ENCODE data around the gene SGK1.

The SGK1 gene

DNA sequence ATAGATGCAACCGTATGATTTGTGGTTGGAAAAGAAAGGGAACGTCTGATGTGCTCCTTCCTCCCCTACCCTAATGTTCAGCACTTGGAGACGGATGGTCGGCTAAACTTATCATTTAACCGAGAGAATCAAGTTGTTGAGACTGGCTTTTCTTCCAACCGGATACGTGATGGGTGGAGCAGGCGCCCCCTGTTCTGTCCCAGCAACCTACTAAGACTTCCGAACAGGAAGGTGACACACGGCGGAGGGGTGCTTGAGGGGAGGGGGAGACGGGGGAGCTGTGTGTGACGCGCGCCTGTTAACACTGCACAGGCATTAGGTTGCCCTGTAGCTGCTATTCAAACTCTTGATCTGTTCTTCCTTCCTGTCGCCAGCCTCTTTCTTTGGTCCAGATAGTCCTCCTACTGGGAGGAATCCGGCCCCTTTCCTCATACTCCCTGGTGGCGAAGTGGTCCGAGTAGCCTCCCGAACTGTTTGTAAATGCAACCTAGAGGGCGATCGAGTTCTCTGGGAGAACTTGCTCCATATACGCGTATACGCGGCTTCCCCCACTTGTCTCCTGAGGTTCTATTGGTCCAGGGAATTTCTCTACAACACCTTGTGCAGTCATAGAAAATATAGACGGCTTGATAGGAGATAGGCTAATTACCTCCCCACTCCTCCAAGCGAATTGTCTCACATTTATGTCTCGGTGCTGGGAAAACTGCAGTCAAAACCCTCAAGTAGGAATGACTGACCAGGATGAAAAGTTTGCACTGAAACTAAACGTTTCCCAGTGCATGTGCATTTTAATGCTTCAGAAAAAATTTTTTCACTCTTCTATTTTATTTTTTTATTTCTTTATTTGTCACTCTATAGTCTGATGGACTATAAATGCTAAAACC lies 139.5 kb downstream of the SGK1 start (continued):
- TF ChIP-seq, protein P1, sequence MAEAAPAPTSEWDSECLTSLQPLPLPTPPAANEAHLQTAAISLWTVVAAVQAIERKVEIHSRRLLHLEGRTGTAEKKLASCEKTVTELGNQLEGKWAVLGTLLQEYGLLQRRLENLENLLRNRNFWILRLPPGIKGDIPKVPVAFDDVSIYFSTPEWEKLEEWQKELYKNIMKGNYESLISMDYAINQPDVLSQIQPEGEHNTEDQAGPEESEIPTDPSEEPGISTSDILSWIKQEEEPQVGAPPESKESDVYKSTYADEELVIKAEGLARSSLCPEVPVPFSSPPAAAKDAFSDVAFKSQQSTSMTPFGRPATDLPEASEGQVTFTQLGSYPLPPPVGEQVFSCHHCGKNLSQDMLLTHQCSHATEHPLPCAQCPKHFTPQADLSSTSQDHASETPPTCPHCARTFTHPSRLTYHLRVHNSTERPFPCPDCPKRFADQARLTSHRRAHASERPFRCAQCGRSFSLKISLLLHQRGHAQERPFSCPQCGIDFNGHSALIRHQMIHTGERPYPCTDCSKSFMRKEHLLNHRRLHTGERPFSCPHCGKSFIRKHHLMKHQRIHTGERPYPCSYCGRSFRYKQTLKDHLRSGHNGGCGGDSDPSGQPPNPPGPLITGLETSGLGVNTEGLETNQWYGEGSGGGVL (tag by site-specific recombination; IDR thresholded peaks at IDR 0.05), result no peak
- peak; percentile 67; the same call in 1 of the 2 replicates for TF ChIP-seq ZNF660 (tag by site-specific recombination; IDR thresholded peaks at IDR 0.05)
- peak; percentile 51; the same call in 1 of the 2 replicates for TF ChIP-seq SP7 (tag by site-specific recombination; IDR thresholded peaks at IDR 0.05)
- TF ChIP-seq IKZF3 (tag by site-specific recombination; IDR thresholded peaks at IDR 0.05), result peak; percentile 78
- TF ChIP-seq, protein P2, sequence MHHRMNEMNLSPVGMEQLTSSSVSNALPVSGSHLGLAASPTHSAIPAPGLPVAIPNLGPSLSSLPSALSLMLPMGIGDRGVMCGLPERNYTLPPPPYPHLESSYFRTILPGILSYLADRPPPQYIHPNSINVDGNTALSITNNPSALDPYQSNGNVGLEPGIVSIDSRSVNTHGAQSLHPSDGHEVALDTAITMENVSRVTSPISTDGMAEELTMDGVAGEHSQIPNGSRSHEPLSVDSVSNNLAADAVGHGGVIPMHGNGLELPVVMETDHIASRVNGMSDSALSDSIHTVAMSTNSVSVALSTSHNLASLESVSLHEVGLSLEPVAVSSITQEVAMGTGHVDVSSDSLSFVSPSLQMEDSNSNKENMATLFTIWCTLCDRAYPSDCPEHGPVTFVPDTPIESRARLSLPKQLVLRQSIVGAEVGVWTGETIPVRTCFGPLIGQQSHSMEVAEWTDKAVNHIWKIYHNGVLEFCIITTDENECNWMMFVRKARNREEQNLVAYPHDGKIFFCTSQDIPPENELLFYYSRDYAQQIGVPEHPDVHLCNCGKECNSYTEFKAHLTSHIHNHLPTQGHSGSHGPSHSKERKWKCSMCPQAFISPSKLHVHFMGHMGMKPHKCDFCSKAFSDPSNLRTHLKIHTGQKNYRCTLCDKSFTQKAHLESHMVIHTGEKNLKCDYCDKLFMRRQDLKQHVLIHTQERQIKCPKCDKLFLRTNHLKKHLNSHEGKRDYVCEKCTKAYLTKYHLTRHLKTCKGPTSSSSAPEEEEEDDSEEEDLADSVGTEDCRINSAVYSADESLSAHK (tag by site-specific recombination; IDR thresholded peaks at IDR 0.05), result no peak
- peak; percentile 45; the same call in 1 of the 2 replicates for TF ChIP-seq ZEB2 (tag by site-specific recombination; IDR thresholded peaks at IDR 0.05)
- no peak for TF ChIP-seq ZBTB20 (tag by site-specific recombination; IDR thresholded peaks at IDR 0.05)
- no peak for TF ChIP-seq ZNF121 (tag by site-specific recombination; IDR thresholded peaks at IDR 0.05)
- TF ChIP-seq, protein P3, sequence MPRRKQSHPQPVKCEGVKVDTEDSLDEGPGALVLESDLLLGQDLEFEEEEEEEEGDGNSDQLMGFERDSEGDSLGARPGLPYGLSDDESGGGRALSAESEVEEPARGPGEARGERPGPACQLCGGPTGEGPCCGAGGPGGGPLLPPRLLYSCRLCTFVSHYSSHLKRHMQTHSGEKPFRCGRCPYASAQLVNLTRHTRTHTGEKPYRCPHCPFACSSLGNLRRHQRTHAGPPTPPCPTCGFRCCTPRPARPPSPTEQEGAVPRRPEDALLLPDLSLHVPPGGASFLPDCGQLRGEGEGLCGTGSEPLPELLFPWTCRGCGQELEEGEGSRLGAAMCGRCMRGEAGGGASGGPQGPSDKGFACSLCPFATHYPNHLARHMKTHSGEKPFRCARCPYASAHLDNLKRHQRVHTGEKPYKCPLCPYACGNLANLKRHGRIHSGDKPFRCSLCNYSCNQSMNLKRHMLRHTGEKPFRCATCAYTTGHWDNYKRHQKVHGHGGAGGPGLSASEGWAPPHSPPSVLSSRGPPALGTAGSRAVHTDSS (tag by site-specific recombination; IDR thresholded peaks at IDR 0.05), result no peak
- peak; percentile 46 for TF ChIP-seq ZNF654 (tag by site-specific recombination; IDR thresholded peaks at IDR 0.05; ENCODE audit: low read depth)
- TF ChIP-seq ZNF350 (tag by site-specific recombination; IDR thresholded peaks at IDR 0.05), result no peak
- peak; percentile 79 for TF ChIP-seq ZBTB17 (tag by site-specific recombination; IDR thresholded peaks at IDR 0.05)
- TF ChIP-seq, protein P4, sequence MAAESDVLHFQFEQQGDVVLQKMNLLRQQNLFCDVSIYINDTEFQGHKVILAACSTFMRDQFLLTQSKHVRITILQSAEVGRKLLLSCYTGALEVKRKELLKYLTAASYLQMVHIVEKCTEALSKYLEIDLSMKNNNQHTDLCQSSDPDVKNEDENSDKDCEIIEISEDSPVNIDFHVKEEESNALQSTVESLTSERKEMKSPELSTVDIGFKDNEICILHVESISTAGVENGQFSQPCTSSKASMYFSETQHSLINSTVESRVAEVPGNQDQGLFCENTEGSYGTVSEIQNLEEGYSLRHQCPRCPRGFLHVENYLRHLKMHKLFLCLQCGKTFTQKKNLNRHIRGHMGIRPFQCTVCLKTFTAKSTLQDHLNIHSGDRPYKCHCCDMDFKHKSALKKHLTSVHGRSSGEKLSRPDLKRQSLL (tag by site-specific recombination; IDR thresholded peaks at IDR 0.05), result peak; percentile 81
- TF ChIP-seq ZBTB48 (tag by site-specific recombination; IDR thresholded peaks at IDR 0.05), result peak; percentile 40; the same call in 1 of the 2 replicates
- TF ChIP-seq ZIC2 (tag by site-specific recombination; IDR thresholded peaks at IDR 0.05), result no peak
- 0 out of 2 replicates have a peak, but pooled peaks have one; percentile 10 for TF ChIP-seq MZF1 (tag by site-specific recombination; IDR thresholded peaks at IDR 0.05; ENCODE audit: borderline replicate concordance)
- TF ChIP-seq, protein P5, sequence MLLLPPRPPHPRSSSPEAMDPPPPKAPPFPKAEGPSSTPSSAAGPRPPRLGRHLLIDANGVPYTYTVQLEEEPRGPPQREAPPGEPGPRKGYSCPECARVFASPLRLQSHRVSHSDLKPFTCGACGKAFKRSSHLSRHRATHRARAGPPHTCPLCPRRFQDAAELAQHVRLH (tag by site-specific recombination; IDR thresholded peaks at IDR 0.05), result no peak
- no peak for TF ChIP-seq ZNF112 (tag by site-specific recombination; IDR thresholded peaks at IDR 0.05)
- TF ChIP-seq ZNF335 (tag by site-specific recombination; conservative IDR thresholded peaks at IDR 0.05), result peak; percentile 32; the same call in 1 of the 2 replicates
- TF ChIP-seq ZNF155 (tag by site-specific recombination; IDR thresholded peaks at IDR 0.05), result no peak
- TF ChIP-seq KLF7 (tag by site-specific recombination; IDR thresholded peaks at IDR 0.05; ENCODE audit: borderline replicate concordance), result no peak
- 0 out of 2 replicates have a peak, but pooled peaks have one; percentile 8 for TF ChIP-seq SP2 (tag by site-specific recombination; IDR thresholded peaks at IDR 0.05)
- TF ChIP-seq ZNF214 (tag by site-specific recombination; IDR thresholded peaks at IDR 0.05; ENCODE audit: borderline replicate concordance), result no peak
- no peak for TF ChIP-seq ZNF626 (tag by site-specific recombination; IDR thresholded peaks at IDR 0.05)
- TF ChIP-seq ZNF664 (tag by site-specific recombination; IDR thresholded peaks at IDR 0.05), result no peak
- peak; percentile 71; the same call in 1 of the 2 replicates for TF ChIP-seq TRIM28 (IDR thresholded peaks at IDR 0.05; ENCODE audit: borderline replicate concordance, low read length)
- TF ChIP-seq, protein P6, sequence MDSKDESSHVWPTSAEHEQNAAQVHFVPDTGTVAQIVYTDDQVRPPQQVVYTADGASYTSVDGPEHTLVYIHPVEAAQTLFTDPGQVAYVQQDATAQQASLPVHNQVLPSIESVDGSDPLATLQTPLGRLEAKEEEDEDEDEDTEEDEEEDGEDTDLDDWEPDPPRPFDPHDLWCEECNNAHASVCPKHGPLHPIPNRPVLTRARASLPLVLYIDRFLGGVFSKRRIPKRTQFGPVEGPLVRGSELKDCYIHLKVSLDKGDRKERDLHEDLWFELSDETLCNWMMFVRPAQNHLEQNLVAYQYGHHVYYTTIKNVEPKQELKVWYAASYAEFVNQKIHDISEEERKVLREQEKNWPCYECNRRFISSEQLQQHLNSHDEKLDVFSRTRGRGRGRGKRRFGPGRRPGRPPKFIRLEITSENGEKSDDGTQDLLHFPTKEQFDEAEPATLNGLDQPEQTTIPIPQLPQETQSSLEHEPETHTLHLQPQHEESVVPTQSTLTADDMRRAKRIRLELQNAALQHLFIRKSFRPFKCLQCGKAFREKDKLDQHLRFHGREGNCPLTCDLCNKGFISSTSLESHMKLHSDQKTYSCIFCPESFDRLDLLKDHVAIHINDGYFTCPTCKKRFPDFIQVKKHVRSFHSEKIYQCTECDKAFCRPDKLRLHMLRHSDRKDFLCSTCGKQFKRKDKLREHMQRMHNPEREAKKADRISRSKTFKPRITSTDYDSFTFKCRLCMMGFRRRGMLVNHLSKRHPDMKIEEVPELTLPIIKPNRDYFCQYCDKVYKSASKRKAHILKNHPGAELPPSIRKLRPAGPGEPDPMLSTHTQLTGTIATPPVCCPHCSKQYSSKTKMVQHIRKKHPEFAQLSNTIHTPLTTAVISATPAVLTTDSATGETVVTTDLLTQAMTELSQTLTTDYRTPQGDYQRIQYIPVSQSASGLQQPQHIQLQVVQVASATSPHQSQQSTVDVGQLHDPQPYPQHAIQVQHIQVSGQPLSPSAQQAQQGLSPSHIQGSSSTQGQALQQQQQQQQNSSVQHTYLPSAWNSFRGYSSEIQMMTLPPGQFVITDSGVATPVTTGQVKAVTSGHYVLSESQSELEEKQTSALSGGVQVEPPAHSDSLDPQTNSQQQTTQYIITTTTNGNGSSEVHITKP (tag by site-specific recombination; IDR thresholded peaks at IDR 0.05), result peak; percentile 94

Data from HEK293 (cell line).